Measurements from ENCODE around the gene ZNF652.
A peak's percentile ranks its signal among the peaks of the same experiment; 100 is the strongest.
"Not testable (repeated sequence)": the region's sequence is repeated elsewhere in the genome, so short reads cannot be mapped to it uniquely, and the experiment has no call there.

Gene ZNF652

GRCh38 chr17:49384951-49385350 is 22.9 kb upstream of the ZNF652 start:
- no peak for DNase-seq

DNA sequence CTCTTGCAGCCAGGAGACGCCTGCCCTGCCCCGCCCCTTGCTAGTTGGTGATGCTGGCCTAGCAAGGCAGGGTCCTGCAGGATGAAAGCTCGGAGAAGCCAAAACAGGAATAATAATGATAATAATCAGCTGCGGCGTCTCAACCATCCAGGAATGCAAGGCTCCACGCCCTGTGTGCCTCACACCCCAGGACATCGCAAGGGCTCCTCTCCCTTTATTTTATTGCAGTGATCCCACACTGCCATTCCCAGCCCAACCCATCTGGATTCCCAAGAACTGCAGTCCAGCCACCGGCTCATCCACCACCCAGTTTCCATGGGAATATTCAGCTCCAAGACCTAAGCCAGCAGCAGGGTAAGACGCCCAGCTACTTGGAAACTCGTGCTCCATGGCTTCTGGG is 21.0 kb upstream of the ZNF652 start:
- no peak for DNase-seq

GRCh38 chr17:49382556-49382955 is 20.5 kb upstream of the ZNF652 start:
- no peak for DNase-seq

DNA sequence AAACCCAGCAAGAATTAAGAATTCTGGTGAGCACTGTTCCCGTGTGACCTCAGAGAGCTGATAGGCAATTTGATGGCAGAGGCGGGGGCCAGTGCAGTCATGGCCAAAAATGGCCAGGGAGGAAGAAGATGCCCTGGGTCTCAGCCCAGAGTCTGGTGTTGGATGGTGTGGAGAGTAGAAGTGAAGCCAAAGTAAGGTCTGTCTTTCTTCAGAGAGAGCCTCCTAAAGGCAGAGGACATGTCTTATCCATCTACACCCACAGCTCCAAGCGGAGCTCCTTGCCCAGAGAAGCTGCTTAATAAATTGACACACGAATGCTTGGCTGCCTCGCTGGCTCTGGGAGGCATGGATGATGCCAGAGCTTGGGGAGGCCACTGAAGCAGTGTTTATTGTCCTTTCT is 19.7 kb upstream of the ZNF652 start:
- DNase-seq = no peak

DNA sequence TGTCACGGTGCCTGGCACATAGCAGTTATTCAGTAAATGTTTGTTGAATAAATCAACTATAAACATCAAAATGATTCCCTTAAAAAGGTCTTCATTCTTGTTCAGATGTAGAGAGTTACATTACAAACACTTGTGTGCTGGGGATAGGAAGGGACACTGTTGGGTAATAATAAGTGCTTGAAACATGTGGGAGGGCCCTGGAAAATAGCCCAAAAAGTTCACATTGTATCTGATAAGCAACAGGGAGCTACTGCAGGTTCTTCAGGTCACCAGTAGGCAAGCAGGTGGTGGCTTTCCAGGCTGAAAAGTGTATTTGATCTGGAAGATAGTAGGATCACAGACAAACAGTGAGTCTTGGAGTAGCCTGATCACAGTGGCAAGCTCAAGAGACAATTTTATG is 19.0 kb upstream of the ZNF652 start:
- DNase-seq = no peak

- DNase-seq = no peak
Measured at GRCh38 chr17:49379926-49380325, 17.9 kb upstream of the ZNF652 start.

DNA sequence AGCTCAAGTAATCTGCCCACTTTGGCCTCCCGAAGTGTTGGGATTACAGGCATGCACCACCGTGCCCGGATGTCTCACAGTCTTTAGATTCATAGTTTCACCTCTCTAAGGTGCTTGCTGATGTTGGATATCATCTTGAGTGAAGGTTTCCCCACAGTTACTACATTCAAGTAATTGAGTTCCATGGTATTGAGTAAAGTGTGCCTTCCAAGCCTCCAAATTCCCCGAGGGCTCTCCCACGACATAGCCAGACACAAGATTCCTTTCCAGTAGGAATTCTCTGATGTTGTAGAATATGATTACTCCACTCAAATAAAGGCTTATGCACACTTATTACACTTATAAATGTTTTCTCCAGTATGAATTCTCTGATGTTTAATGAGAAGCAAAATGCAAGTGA is 16.3 kb upstream of the ZNF652 start:
- DNase-seq = no peak

DNA sequence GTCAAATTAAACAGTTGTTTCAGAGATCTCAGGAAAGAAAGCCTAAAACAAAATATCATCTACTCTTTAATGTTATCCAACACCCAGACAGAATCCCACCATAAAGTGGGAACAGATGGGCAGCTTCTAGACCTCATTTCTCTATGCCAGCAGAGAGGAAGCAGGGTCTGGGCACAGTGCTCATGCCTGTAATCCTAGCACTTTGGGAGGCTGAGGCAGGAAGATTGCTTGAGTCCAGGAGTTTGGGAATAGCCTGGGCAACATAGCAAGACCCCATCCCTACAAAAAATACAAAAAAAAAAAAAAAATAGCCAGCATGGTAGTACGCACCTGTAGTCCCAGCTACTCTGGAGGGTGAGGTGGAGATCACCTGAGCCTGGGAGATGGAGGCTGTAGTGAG is 13.5 kb upstream of the ZNF652 start:
- DNase-seq = no peak

DNA sequence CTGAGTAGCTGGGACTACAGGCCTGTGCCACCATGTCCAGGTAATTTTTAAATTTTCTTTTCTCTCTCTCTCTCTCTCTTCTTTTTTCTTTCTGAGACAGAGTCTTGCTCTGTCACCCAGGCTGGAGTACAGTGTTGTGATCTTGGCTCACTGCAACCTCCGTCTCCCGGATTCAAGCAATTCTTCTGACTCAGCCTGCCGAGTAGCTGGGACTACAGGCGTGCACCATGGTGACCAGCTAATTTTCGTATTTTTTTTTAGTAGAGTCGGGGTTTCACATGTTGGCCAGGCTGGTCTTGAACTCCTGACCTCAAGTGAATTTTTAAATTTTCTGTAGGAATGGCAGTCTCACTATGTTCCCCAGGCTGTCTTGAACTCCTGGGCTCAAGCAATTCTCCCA is 11.1 kb upstream of the ZNF652 start:
- no peak for DNase-seq

- no peak for DNase-seq
Measured at GRCh38 chr17:49372425-49372824, 10.4 kb upstream of the ZNF652 start.

DNA sequence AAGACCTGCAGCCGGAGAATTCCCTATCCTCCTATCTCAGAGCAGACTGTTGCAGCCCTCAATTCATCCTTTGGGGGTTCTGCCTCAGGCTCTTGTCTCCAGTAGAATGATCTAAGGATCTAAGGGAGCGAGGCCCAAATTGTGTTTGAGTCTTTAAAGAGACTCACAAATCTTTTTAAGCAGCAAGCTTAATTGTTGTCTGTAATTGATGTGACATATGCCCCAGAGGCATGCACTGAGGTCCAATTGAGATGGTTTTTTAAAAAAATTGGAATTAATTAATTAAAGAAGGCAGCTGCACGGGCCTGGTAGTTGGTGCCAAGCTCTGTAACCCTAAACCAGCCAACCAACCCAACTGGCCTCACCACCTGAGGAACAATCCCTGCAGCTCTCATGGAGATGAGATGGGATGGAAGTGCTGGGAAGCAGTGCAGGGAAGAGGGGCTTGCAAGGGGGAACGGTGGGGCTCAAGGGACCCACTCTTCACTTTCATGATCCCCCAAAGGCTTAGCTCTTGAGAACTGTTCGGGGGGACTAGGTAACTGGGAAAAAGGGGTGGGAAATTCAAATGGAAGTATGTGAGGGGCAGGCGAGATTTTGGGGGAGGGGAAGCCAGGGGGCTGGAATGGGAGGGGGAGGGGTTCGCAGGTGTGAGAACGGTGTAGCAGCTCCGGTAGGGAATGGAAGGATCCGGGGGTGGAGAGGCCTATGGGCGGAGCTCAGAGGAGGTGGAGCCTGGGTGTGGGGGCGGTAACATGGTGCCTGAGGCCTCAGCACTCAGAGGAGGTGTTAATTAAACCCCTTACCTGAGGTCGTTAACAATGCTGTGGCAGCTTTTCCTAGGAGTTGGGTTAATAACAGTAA is 9.2 kb upstream of the ZNF652 start:
- DNase-seq = no peak

DNA sequence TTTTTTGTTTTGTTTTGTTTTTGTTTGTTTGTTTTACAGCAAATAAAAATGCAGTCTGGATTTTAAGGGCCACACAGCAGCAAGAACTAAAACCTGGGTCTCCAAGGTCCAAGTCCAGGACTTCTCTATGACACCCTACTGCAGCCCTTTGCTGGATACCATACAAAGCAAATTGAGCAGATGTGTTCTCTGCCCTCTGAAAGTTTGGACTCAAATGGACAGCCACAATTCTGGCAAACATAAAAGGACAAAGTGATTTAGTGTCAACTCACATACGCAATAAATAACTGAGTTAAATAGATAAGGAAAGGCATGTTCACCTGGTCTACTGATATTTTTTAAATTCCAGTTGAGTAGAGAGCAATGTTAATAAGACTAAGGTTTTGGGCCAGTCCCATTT is 7.7 kb upstream of the ZNF652 start:
- DNase-seq = no peak

- no peak for DNase-seq
Measured at GRCh38 chr17:49369089-49369488, 7.0 kb upstream of the ZNF652 start.

DNA sequence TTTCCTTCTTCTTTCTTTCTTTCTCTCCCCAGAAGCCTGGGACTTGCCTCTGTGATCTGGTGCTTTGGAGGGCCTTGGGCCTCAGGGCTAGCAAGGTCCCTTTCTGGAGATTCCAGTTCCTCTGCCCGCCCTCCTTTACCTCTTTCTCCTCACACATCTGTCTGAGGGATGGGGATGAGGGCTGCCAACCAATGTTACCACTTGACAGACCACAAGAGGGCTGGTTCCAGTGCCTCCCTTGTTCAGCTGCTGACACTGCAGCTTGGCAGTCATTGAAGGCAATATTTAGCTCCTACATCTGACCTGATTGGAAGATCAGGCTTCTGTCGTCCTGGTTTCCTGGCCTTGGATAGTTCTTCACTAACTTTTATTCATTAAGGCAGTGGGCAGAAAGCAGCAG is 3.6 kb upstream of the ZNF652 start:
- no peak for DNase-seq

DNA sequence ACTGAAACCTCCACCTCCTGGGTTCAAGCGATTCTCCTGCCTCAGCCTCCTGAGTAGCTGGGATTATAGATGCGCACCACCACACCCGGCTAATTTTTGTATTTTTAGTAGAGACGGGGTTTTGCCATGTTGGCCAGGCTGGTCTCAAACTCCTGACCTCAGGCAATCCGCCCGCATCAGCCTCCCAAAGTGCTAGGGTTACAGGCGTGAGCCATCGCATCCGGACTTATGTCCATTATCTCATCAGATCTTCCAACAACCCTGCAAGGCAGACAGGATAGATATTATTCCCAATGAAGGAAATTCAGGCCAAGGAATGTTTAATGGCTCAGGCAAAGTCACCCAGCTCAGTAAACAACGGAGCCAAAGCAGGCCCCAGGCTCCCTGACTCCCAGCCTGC is 3.1 kb upstream of the ZNF652 start:
- DNase-seq = not testable (repeated sequence)

DNA sequence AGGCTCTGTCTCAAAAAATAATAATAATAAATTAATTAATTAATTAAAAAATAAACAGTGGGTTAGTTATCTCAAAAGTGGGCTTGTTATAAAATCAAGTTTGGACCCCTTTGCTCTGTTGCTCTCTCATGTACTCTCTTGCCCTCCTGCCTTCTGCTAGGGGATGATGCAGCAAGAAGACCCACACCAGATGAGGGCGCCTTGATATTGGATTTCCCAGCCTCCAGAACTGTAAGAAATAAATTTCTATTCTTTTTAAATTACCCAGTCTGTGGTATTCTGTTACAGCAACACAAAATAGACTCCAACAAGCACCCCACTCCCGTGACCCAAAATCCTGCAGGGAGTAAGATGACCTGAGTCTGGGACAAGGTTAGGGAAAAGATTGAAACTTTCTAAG is 2.1 kb upstream of the ZNF652 start:
- DNase-seq = no peak

DNA sequence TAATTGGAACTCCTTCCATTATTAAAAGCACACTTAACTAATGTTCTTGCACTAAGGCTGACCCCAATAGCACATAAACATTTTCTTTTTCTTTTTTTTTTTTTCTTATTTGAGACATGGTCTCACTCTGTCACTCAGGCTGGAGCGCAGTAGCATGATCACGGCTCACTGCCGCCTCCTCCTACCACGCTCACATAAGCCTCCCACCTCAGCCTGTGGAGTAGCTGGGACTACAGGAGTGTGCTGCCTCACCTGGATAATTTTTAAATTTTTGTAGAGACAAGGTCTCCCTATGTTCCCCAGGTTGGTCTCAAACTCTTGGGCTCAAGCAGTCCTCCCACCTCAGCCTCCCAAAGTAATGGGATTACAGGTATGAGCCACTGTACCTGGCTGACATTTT is 1.2 kb upstream of the ZNF652 start:
- no peak for DNase-seq

DNA sequence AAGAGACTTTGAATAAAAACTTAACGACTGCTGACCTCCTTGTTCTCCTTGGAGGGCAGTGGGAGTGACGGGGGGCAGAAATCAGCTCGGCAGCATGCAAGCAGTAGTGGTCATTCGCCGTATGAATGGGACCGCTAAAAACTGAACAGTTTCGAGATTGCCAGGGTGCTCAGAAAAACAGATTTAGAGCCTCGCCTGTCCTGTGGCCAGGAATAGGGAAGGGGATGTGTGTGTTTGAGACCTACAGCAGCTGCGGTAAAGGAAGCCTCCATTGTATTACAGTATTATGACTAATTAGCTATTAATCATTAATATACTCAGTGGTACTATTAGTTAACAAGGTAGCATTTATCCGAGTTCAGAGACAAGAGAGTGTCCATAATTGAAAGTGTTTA is 670 bp upstream of the ZNF652 start:
- no peak for DNase-seq

DNA sequence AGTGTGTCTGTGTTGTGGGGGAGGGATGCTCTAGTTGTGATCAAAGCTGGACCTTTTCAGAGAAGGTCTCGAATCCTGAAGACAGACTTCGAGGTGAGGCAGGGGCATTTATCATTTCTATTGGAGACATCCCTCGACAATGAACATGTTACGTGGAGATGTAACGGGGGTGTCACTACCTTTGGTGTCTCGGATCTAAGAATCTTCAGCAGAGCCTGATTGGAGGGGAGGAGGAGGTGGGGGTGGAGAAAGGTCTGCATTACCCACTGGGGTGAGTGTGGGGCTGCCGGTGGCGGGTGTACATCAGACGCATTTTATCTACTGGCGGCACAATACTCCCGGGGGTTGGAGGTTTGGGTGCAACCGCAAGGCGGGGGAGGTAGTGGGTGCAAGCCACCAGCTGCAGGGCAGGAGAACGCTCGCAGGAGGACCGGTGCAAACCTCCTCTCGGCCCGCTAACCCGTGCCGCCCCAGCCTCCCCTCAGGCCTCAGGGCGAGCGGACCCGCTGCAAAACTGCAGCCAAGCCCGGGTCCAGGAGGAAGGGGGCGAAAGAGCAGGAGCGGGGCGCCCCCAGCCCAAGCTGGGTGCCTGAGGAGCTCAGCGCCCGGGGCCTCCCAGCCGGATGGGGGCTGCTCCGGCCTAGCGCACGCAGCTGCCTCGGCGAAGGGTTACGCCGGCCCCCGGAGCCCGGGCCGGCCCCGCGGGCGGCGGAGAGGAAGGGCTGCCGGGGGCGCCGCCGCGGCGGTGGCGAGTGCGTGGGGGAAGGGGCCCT is 735 bp downstream of the ZNF652 start:
- peak; percentile 59 for DNase-seq

DNA sequence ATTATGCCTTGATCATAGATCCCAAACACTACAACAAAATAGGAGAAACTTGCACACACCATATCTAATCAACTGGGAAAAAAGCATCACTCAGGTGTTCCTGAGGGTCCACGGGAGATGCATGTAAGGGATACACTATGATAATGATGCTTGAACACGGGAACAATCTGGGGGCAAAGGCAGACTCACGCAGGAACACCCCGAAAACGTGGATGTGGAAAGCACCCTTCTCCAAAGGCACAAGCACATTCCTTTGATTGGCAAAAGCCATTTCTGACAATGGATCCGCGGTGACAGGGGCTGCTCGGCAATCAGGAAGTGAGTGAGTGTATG is 1.3 kb downstream of the ZNF652 start:
- DNase-seq = no peak

DNA sequence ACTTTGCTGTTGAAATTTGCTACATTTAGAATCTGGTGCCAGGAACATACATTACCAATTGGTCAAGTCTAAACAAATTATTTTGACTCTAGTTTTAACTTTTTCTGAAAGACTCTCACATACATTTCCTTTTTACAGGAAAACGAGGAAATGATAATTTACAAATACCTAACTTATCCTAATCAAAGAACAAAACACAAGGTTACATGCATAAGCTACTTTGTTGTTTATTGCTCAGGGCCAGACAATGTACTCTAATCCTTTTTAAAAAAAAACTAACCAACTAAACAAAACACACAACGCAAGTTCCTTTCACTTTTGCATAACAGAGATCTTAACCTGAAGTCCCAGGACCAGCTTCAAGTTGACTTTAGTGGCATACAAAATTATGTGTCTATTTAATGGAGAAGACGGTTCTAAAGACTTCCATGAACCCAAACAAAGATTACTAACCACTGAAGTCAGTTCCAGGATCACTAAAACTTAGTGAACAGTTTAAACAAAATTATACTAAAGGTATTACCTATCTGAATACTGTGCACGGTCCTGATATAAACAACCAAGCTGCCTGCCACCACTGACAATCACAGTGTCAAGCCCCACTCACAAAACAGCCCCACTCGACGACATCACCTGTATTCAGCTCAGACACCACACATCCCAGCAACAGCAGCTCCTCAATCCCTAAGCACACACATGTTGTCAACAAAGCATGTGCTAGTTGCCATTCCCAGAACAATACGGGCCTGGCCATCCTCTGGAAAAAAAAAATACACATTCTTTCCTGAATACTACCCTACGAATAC is 1.9 kb downstream of the ZNF652 start:
- DNase-seq = no peak

GRCh38 chr17:49358641-49359247 is 3.3 kb downstream of the ZNF652 start:
- DNase-seq = no peak

GRCh38 chr17:49357516-49357915 is 4.5 kb downstream of the ZNF652 start:
- no peak for DNase-seq
